D341Med (cell line): ENCODE measurements around the gene ANXA8L1.
"Not testable (repeated sequence)": the region's sequence is repeated elsewhere in the genome, so short reads cannot be mapped to it uniquely, and the experiment has no call there.

Experiments used
- DNase-seq: peaks from one replicate; pipeline ENCODE4 v3.0.0; 2012; ENCODE audit warnings: low spot score

Gene ANXA8L1

DNA sequence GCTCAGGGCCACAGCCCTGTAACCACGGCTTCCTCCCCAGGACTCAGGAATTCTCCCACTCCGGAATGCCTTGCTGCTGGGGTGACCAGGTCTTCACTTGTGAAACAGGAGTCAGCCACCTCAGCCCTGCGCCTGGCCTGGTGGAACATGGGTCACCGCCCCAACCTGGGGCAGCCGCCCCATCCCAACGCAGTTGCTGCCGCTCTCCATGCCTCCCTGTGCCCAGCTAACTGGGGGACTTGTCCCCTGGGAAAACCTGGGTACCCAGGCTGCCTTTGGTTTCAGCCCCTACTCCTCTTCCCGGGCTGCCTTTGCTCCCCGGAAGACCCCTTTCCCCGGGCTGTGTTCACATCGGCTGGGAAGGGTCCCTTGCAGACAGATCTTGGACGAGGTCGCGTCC, 22.2 kb downstream of the ANXA8L1 start:
- not testable (repeated sequence) for DNase-seq

DNA sequence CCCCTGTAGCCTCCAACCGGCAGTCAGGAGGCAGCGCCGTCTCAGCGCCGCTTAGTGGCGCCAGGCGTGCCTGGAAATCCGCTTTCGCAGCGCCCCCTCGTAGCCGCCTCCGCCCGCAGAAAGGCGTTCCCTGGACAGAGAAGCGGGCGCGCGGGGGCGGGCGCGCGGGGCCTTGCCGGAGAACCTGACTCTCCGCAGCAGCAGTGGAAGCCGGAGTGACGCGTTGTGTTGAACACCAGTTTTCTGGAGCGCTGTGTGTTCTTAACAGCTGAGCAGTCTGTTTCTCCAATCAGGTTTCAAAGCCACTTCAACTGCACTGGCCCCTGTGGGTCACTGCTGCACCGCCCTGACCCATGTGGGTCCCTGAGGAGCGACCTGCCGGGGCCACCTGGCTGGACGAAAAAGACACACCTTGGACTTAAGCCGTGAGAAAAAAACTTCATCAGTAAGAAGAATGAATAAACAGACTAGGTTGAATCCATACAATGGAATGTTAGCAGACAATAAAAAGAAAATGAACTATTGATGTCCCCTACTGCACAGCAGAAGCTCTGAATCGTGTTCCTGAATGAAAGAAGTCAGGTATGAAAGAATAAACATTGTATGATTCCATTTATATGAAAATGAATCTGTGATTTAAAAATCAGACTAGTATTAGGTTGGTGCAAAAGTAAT, 22.8 kb downstream of the ANXA8L1 start:
- DNase-seq, result not testable (repeated sequence)

- not testable (repeated sequence) for DNase-seq
Measured at GRCh38 chr10:46409556-46409955, 34.0 kb downstream of the ANXA8L1 start.

- DNase-seq, result not testable (repeated sequence)
Measured at GRCh38 chr10:46411123-46411522, 35.5 kb downstream of the ANXA8L1 start.

DNA sequence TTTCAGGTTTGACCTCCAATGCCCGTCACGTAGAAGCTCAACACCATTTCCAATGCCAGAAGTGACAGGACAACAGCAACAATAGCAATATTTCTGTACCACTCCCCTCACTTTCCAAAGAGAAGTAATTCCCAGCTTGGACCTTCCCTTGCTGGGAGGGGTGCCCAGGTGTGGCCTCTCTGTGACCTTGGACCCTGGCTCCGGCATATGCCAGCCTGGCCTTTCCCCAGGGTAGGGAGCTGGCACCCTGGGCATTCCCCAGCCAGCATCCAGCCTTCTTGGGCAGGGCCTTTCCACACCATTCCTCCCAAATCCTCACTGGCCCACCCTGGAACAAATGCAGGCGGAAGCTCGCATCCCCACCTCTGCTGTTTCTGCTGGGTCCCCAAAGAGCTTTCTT, 37.1 kb downstream of the ANXA8L1 start:
- not testable (repeated sequence) for DNase-seq

DNA sequence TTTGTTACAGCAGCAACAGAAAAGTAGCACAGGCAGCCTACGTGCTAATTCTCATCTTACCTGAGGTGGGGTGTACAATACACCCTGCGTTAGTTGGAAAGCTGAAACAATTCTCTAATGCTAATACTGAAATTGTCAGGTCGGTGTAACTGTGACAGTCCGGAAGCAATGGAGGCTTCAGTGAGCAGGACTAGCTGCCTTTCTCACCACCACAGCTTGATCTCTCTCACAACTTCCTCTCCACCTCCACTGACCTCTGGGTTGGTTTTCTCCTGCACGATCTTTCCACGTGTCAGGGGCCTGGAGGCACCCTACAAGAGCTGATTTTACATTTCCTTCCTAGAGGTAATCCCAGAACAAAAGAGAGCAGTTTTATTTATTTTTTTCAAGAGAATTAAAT, 39.7 kb downstream of the ANXA8L1 start:
- not testable (repeated sequence) for DNase-seq

DNA sequence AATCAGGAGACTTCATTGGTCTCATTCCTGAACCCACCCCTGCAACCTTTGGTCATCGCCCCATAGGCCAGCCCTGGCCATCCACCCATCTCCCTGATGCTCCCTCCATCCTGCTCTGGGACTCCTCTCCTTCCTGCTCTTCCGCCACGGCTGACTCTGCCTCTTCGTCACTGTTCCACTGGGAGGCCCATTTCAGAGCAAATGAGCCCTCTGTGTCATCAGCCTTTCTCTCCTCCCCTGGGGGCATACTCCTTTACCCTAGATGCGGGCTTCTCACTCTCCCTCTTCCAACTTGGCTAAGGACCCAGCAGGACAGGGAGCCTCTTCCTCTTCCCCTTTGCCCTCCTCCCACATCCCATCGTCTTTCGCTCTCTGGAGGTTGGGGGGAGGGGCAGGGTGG, 42.7 kb downstream of the ANXA8L1 start:
- DNase-seq, result not testable (repeated sequence)

DNA sequence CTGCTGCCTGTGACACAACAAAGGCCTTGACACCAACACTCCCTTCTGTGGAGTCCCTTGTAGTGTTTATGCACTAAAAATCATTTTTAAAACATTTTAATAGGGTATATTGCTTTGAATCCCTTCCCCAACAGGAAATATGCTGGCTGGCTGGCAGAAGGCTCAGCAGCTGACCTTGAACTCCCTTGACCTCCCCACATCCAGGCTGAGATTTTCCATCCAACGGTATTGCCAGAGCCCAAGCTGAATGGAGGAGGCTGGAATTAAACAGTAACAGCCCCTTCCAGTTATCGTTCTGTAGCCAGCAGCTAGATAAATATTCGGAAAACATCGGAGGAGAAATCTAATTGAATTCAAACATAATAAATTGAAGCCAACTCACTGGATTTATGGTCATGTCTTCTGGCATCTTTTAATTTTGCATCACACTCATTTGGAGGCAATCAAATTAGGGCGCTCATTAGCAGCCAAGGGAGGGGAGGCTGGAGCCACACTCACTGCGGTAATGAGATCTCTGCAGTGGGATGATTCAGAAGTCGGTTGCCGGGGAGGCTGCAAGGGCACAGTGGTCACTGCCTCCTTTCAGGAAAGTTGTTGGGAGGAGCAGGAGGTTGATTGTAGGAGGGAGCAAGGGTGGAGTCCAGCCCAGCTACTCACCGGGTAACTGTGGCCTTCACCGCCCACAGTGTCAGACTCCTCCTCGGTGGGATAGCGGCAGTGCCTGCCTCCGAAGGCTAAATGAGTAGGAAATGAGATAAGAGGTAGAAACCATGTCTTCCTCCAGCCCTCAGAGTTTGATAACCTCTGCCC, 44.2 kb downstream of the ANXA8L1 start:
- not testable (repeated sequence) for DNase-seq

- not testable (repeated sequence) for DNase-seq
Measured at GRCh38 chr10:46423550-46423949, 48.0 kb downstream of the ANXA8L1 start.

DNA sequence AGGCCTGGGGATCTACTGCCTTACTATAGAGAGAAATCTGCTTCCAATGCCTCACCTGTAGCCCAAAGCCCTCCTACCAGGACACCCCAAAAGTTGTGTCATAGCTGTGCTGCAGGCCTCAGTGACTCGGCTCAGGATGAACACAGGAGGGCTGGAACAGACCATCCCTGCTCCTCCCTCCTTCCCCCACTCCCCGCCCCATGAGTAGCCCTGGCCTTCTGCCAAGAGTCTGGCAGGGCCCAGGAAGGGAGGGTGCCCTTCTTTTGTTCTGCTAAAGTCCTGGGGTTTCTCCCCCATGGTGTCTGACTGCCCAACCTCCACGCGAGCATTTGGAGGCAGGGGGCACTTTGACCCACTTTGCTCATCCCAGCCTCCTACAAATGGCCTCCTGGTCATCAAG, 65.4 kb downstream of the ANXA8L1 start:
- not testable (repeated sequence) for DNase-seq
